ENCODE measurements around the gene RAD51B. TPM values are rescaled to one million over a fixed set of nuclear protein-coding genes. Genes with fewer than 3 reads are reported as not detected.

The RAD51B gene
- total RNA-seq, 2 experiments from 2014 or later, result 43.6 to 50.7 TPM

GRCh38 chr14:68610251-68610793 lies 790.7 kb downstream of the RAD51B start:
- POLR2A ChIA-PET, result no interaction called here
- peaks cover 11% of the 10 kb centered on the region for H3K9me3 Mint-ChIP-seq
- no peak overlapping the region for H3K4me3 Mint-ChIP-seq
- H3K27me3 Mint-ChIP-seq, result no peaks in the 10 kb centered on the region
- H3K36me3 Mint-ChIP-seq, result peaks cover 8% of the 10 kb centered on the region
- H3K4me1 Mint-ChIP-seq, result peaks cover 7% of the 10 kb centered on the region
- ATAC-seq (ENCODE audit: low read depth) (no peak), DNase-seq (no peak)
- no peak overlapping the region for H3K27ac Mint-ChIP-seq

- POLR2A ChIA-PET, result no interaction called here
- no peak for ATAC-seq (ENCODE audit: low read depth)
- Mint-ChIP-seq H3K4me3 (no peak overlapping the region), H3K27me3 (no peaks in the 10 kb centered on the region), H3K36me3 (peaks cover 12% of the 10 kb centered on the region), H3K4me1 (peaks cover 7% of the 10 kb centered on the region), H3K27ac (no peak overlapping the region), H3K9me3 (peaks cover 14% of the 10 kb centered on the region)
- no peak for DNase-seq
These were observed 792.0 kb downstream of the RAD51B start for GRCh38 chr14:68611599-68611998.

GRCh38 chr14:68612049-68612448 lies 792.5 kb downstream of the RAD51B start:
- Mint-ChIP-seq H3K9me3 (peaks cover 18% of the 10 kb centered on the region), H3K4me3 (no peak overlapping the region), H3K4me1 (peaks cover 6% of the 10 kb centered on the region), H3K27ac (no peak overlapping the region), H3K27me3 (no peaks in the 10 kb centered on the region), H3K36me3 (peaks cover 17% of the 10 kb centered on the region)
- DNase-seq, result no peak
- no peak for ATAC-seq (ENCODE audit: low read depth)
- POLR2A ChIA-PET, result no interaction called here

- ATAC-seq (ENCODE audit: low read depth), result no peak
- POLR2A ChIA-PET, result interaction anchor here (0.6 kb wide), 1 partner anchor 268 kb away, joined by 3 read pairs; no protein-coding TSS in a partner anchor
- H3K4me3 Mint-ChIP-seq, result no peak overlapping the region
- H3K27ac Mint-ChIP-seq, result no peak overlapping the region
- peaks cover 28% of the 10 kb centered on the region for H3K36me3 Mint-ChIP-seq
- H3K4me1 Mint-ChIP-seq, result no peaks in the 10 kb centered on the region
- no peaks in the 10 kb centered on the region for H3K27me3 Mint-ChIP-seq
- H3K9me3 Mint-ChIP-seq, result peaks cover 30% of the 10 kb centered on the region
- DNase-seq, result no peak
These were observed 796.8 kb downstream of the RAD51B start for GRCh38 chr14:68616221-68616902.

GRCh38 chr14:68619790-68620574 lies 800.4 kb downstream of the RAD51B start:
- no peak for DNase-seq
- Mint-ChIP-seq H3K27me3 (no peaks in the 10 kb centered on the region), H3K9me3 (peaks cover 23% of the 10 kb centered on the region), H3K4me1 (peaks cover 6% of the 10 kb centered on the region), H3K4me3 (no peak overlapping the region), H3K36me3 (peaks cover 22% of the 10 kb centered on the region), H3K27ac (no peak overlapping the region)
- POLR2A ChIA-PET, result no interaction called here
- ATAC-seq (ENCODE audit: low read depth), result no peak

- DNase-seq (no peak), ATAC-seq (ENCODE audit: low read depth) (no peak)
- Mint-ChIP-seq H3K27ac (no peak overlapping the region), H3K36me3 (peaks cover 15% of the 10 kb centered on the region), H3K9me3 (peaks cover 17% of the 10 kb centered on the region), H3K4me3 (no peak overlapping the region), H3K27me3 (no peaks in the 10 kb centered on the region), H3K4me1 (peaks cover 6% of the 10 kb centered on the region)
- POLR2A ChIA-PET, result no interaction called here
These were observed 802.1 kb downstream of the RAD51B start for GRCh38 chr14:68621400-68622365.

GRCh38 chr14:68622856-68623255 lies 803.3 kb downstream of the RAD51B start:
- Mint-ChIP-seq H3K27ac (no peak overlapping the region), H3K36me3 (peaks cover 7% of the 10 kb centered on the region), H3K27me3 (peaks cover 4% of the 10 kb centered on the region), H3K4me3 (no peak overlapping the region), H3K9me3 (peaks cover 9% of the 10 kb centered on the region), H3K4me1 (peaks cover 6% of the 10 kb centered on the region)
- DNase-seq (no peak), ATAC-seq (ENCODE audit: low read depth) (no peak)
- POLR2A ChIA-PET, result no interaction called here

GRCh38 chr14:68623307-68623706 lies 803.7 kb downstream of the RAD51B start:
- H3K9me3 Mint-ChIP-seq, result peaks cover 6% of the 10 kb centered on the region
- no peak overlapping the region for H3K27ac Mint-ChIP-seq
- H3K4me3 Mint-ChIP-seq, result no peak overlapping the region
- DNase-seq (no peak), ATAC-seq (ENCODE audit: low read depth) (no peak)
- POLR2A ChIA-PET, result no interaction called here
- peaks cover 6% of the 10 kb centered on the region for H3K36me3 Mint-ChIP-seq
- H3K4me1 Mint-ChIP-seq, result peaks cover 6% of the 10 kb centered on the region
- peaks cover 4% of the 10 kb centered on the region for H3K27me3 Mint-ChIP-seq

- Mint-ChIP-seq H3K27me3 (peaks cover 4% of the 10 kb centered on the region), H3K4me3 (no peak overlapping the region), H3K27ac (no peak overlapping the region), H3K36me3 (peaks cover under 1% of the 10 kb centered on the region), H3K4me1 (peaks cover 6% of the 10 kb centered on the region), H3K9me3 (peaks cover 2% of the 10 kb centered on the region)
- ATAC-seq (ENCODE audit: low read depth) (no peak), DNase-seq (no peak)
- POLR2A ChIA-PET, result no interaction called here
These were observed 804.2 kb downstream of the RAD51B start for GRCh38 chr14:68623826-68624225.

GRCh38 chr14:68624541-68625220 lies 805.1 kb downstream of the RAD51B start:
- Mint-ChIP-seq H3K4me1 (peaks cover 8% of the 10 kb centered on the region), H3K27me3 (peaks cover 12% of the 10 kb centered on the region), H3K27ac (no peak overlapping the region), H3K36me3 (no peaks in the 10 kb centered on the region), H3K4me3 (no peak overlapping the region), H3K9me3 (peaks cover 1% of the 10 kb centered on the region)
- POLR2A ChIA-PET, result no interaction called here
- ATAC-seq (ENCODE audit: low read depth), result no peak
- no peak for DNase-seq

- DNase-seq (no peak), ATAC-seq (ENCODE audit: low read depth) (no peak)
- Mint-ChIP-seq H3K4me1 (peaks cover 8% of the 10 kb centered on the region), H3K27me3 (peaks cover 16% of the 10 kb centered on the region), H3K9me3 (peaks cover 1% of the 10 kb centered on the region), H3K36me3 (no peaks in the 10 kb centered on the region), H3K27ac (no peak overlapping the region), H3K4me3 (no peak overlapping the region)
- POLR2A ChIA-PET, result no interaction called here
These were observed 805.9 kb downstream of the RAD51B start for GRCh38 chr14:68625366-68626090.

GRCh38 chr14:68626386-68626785 lies 806.8 kb downstream of the RAD51B start:
- Mint-ChIP-seq H3K4me3 (no peak overlapping the region), H3K9me3 (peaks cover 1% of the 10 kb centered on the region), H3K27ac (no peak overlapping the region), H3K27me3 (peaks cover 16% of the 10 kb centered on the region), H3K4me1 (peaks cover 8% of the 10 kb centered on the region), H3K36me3 (no peaks in the 10 kb centered on the region)
- DNase-seq (no peak), ATAC-seq (ENCODE audit: low read depth) (no peak)
- POLR2A ChIA-PET, result no interaction called here
